ENCODE results near the gene ERC2. TPM values are rescaled to one million over a fixed set of nuclear protein-coding genes. Genes with fewer than 3 reads are reported as not detected.

The ERC2 gene
- total RNA-seq, 1 donor = 0.36 TPM

- Histone ChIP-seq H2AFZ (ENCODE audit: low read length) (peak overlapping the region; percentile 36), H3K4me3 (ENCODE audit: insufficient read depth, low read length) (no peak overlapping the region), H3K79me2 (ENCODE audit: insufficient read depth, low read length) (no peaks in the 10 kb centered on the region), H3K27me3 (ENCODE audit: insufficient read depth, low read length) (no peaks in the 10 kb centered on the region), H3K36me3 (ENCODE audit: insufficient read depth, low read length) (no peaks in the 10 kb centered on the region), H4K20me1 (ENCODE audit: insufficient read depth, low read length) (no peaks in the 10 kb centered on the region), H3K27ac (ENCODE audit: low read depth, low read length) (no peak overlapping the region), H3K4me2 (ENCODE audit: insufficient read depth, low read length) (no peak overlapping the region), H3K9me3 (ENCODE audit: low read depth, low read length) (peaks cover 3% of the 10 kb centered on the region), H3K4me1 (ENCODE audit: insufficient read depth, low read length) (peaks cover 9% of the 10 kb centered on the region)
- peak; percentile 77 for DNase-seq (ENCODE audit: insufficient read length, low spot score, missing footprints)
- TF ChIP-seq CTCF (IDR thresholded peaks at IDR 0.05; ENCODE audit: extremely low read depth, low read depth, low read length) = no peak
Measured at GRCh38 chr3:56157693-56158362, 310.4 kb downstream of the ERC2 start.

GRCh38 chr3:56154297-56154696, 314.0 kb downstream of the ERC2 start:
- Histone ChIP-seq H3K27ac (ENCODE audit: low read depth, low read length) (no peak overlapping the region), H3K4me3 (ENCODE audit: insufficient read depth, low read length) (no peak overlapping the region), H3K79me2 (ENCODE audit: insufficient read depth, low read length) (no peaks in the 10 kb centered on the region), H2AFZ (ENCODE audit: low read length) (no peak overlapping the region), H3K27me3 (ENCODE audit: insufficient read depth, low read length) (no peaks in the 10 kb centered on the region), H3K4me1 (ENCODE audit: insufficient read depth, low read length) (peaks cover 9% of the 10 kb centered on the region), H3K36me3 (ENCODE audit: insufficient read depth, low read length) (no peaks in the 10 kb centered on the region), H3K4me2 (ENCODE audit: insufficient read depth, low read length) (no peak overlapping the region), H4K20me1 (ENCODE audit: insufficient read depth, low read length) (no peaks in the 10 kb centered on the region), H3K9me3 (ENCODE audit: low read depth, low read length) (no peaks in the 10 kb centered on the region)
- DNase-seq (ENCODE audit: insufficient read length, low spot score, missing footprints) = no peak
- TF ChIP-seq CTCF (IDR thresholded peaks at IDR 0.05; ENCODE audit: extremely low read depth, low read depth, low read length) = no peak

GRCh38 chr3:56147354-56147753, 320.9 kb downstream of the ERC2 start:
- Histone ChIP-seq H3K4me3 (ENCODE audit: insufficient read depth, low read length) (no peak overlapping the region), H4K20me1 (ENCODE audit: insufficient read depth, low read length) (no peaks in the 10 kb centered on the region), H3K4me1 (ENCODE audit: insufficient read depth, low read length) (no peaks in the 10 kb centered on the region), H3K36me3 (ENCODE audit: insufficient read depth, low read length) (no peaks in the 10 kb centered on the region), H3K79me2 (ENCODE audit: insufficient read depth, low read length) (no peaks in the 10 kb centered on the region), H2AFZ (ENCODE audit: low read length) (no peak overlapping the region), H3K4me2 (ENCODE audit: insufficient read depth, low read length) (no peak overlapping the region), H3K9me3 (ENCODE audit: low read depth, low read length) (no peaks in the 10 kb centered on the region), H3K27me3 (ENCODE audit: insufficient read depth, low read length) (peaks cover 5% of the 10 kb centered on the region), H3K27ac (ENCODE audit: low read depth, low read length) (no peak overlapping the region)
- TF ChIP-seq CTCF (IDR thresholded peaks at IDR 0.05; ENCODE audit: extremely low read depth, low read depth, low read length) = no peak
- DNase-seq (ENCODE audit: insufficient read length, low spot score, missing footprints) = no peak

- no peaks in the 10 kb centered on the region for H3K79me2 ChIP-seq (ENCODE audit: insufficient read depth, low read length)
- peaks cover 5% of the 10 kb centered on the region for H3K27me3 ChIP-seq (ENCODE audit: insufficient read depth, low read length)
- no peak overlapping the region for H3K4me2 ChIP-seq (ENCODE audit: insufficient read depth, low read length)
- no peaks in the 10 kb centered on the region for H3K36me3 ChIP-seq (ENCODE audit: insufficient read depth, low read length)
- H4K20me1 ChIP-seq (ENCODE audit: insufficient read depth, low read length) = no peaks in the 10 kb centered on the region
- no peaks in the 10 kb centered on the region for H3K9me3 ChIP-seq (ENCODE audit: low read depth, low read length)
- H3K4me1 ChIP-seq (ENCODE audit: insufficient read depth, low read length) = no peaks in the 10 kb centered on the region
- H3K27ac ChIP-seq (ENCODE audit: low read depth, low read length) = no peak overlapping the region
- no peak overlapping the region for H2AFZ ChIP-seq (ENCODE audit: low read length)
- H3K4me3 ChIP-seq (ENCODE audit: insufficient read depth, low read length) = no peak overlapping the region
- no peak for DNase-seq (ENCODE audit: insufficient read length, low spot score, missing footprints)
- no peak for TF ChIP-seq CTCF (IDR thresholded peaks at IDR 0.05; ENCODE audit: extremely low read depth, low read depth, low read length)
Measured at GRCh38 chr3:56145410-56145809, 322.9 kb downstream of the ERC2 start.

Measured in osteoblast (primary cell).